ENCODE data around the gene MAML3. TPM values are rescaled to one million over a fixed set of nuclear protein-coding genes. Genes with fewer than 3 reads are reported as not detected.

MAML3 gene
- total RNA-seq, 1 donor from 2014 or later: 8.0 TPM

- no peak for TF ChIP-seq CTCF (IDR thresholded peaks at IDR 0.05)
- no peak for DNase-seq (ENCODE audit: extremely low spot score, unreplicated experiment)
- no peaks in the 10 kb centered on the region for H3K9me3 Mint-ChIP-seq (ENCODE audit: unreplicated experiment)
- peaks cover under 1% of the 10 kb centered on the region for H3K4me1 Mint-ChIP-seq (ENCODE audit: unreplicated experiment)
- H3K36me3 Mint-ChIP-seq (ENCODE audit: unreplicated experiment): peaks cover 2% of the 10 kb centered on the region
- no peak overlapping the region for H3K4me3 Mint-ChIP-seq (ENCODE audit: unreplicated experiment)
- no peaks in the 10 kb centered on the region for H3K27me3 Mint-ChIP-seq (ENCODE audit: unreplicated experiment)
- no peak overlapping the region for H3K27ac Mint-ChIP-seq (ENCODE audit: unreplicated experiment)
Measured at GRCh38 chr4:139859876-139860275, 294.1 kb downstream of the MAML3 start.

GRCh38 chr4:139858436-139859205, 295.4 kb downstream of the MAML3 start:
- Mint-ChIP-seq H3K4me3 (ENCODE audit: unreplicated experiment) (no peak overlapping the region), H3K36me3 (ENCODE audit: unreplicated experiment) (peaks cover 2% of the 10 kb centered on the region), H3K27ac (ENCODE audit: unreplicated experiment) (no peak overlapping the region), H3K4me1 (ENCODE audit: unreplicated experiment) (no peaks in the 10 kb centered on the region), H3K9me3 (ENCODE audit: unreplicated experiment) (no peaks in the 10 kb centered on the region), H3K27me3 (ENCODE audit: unreplicated experiment) (no peaks in the 10 kb centered on the region)
- DNase-seq (ENCODE audit: extremely low spot score, unreplicated experiment): no peak
- TF ChIP-seq CTCF (IDR thresholded peaks at IDR 0.05): no peak

GRCh38 chr4:139857977-139858376, 296.0 kb downstream of the MAML3 start:
- H3K36me3 Mint-ChIP-seq (ENCODE audit: unreplicated experiment): peaks cover 2% of the 10 kb centered on the region
- no peak overlapping the region for H3K4me3 Mint-ChIP-seq (ENCODE audit: unreplicated experiment)
- H3K4me1 Mint-ChIP-seq (ENCODE audit: unreplicated experiment): no peaks in the 10 kb centered on the region
- no peak for DNase-seq (ENCODE audit: extremely low spot score, unreplicated experiment)
- no peaks in the 10 kb centered on the region for H3K9me3 Mint-ChIP-seq (ENCODE audit: unreplicated experiment)
- TF ChIP-seq CTCF (IDR thresholded peaks at IDR 0.05): no peak
- H3K27me3 Mint-ChIP-seq (ENCODE audit: unreplicated experiment): no peaks in the 10 kb centered on the region
- no peak overlapping the region for H3K27ac Mint-ChIP-seq (ENCODE audit: unreplicated experiment)

GRCh38 chr4:139857021-139857420, 297.0 kb downstream of the MAML3 start:
- no peak for DNase-seq (ENCODE audit: extremely low spot score, unreplicated experiment)
- H3K36me3 Mint-ChIP-seq (ENCODE audit: unreplicated experiment): no peaks in the 10 kb centered on the region
- H3K4me1 Mint-ChIP-seq (ENCODE audit: unreplicated experiment): no peaks in the 10 kb centered on the region
- no peak overlapping the region for H3K27ac Mint-ChIP-seq (ENCODE audit: unreplicated experiment)
- TF ChIP-seq CTCF (IDR thresholded peaks at IDR 0.05): no peak
- no peaks in the 10 kb centered on the region for H3K27me3 Mint-ChIP-seq (ENCODE audit: unreplicated experiment)
- H3K4me3 Mint-ChIP-seq (ENCODE audit: unreplicated experiment): no peak overlapping the region
- H3K9me3 Mint-ChIP-seq (ENCODE audit: unreplicated experiment): no peaks in the 10 kb centered on the region

- H3K27ac Mint-ChIP-seq (ENCODE audit: unreplicated experiment): no peak overlapping the region
- no peaks in the 10 kb centered on the region for H3K9me3 Mint-ChIP-seq (ENCODE audit: unreplicated experiment)
- H3K27me3 Mint-ChIP-seq (ENCODE audit: unreplicated experiment): no peaks in the 10 kb centered on the region
- TF ChIP-seq CTCF (IDR thresholded peaks at IDR 0.05): no peak
- no peaks in the 10 kb centered on the region for H3K36me3 Mint-ChIP-seq (ENCODE audit: unreplicated experiment)
- H3K4me1 Mint-ChIP-seq (ENCODE audit: unreplicated experiment): no peaks in the 10 kb centered on the region
- H3K4me3 Mint-ChIP-seq (ENCODE audit: unreplicated experiment): no peak overlapping the region
- no peak for DNase-seq (ENCODE audit: extremely low spot score, unreplicated experiment)
Measured at GRCh38 chr4:139854668-139855403, 299.1 kb downstream of the MAML3 start.
